IPS DF 6.9 (cell line): ENCODE results near the gene DALRD3.

Experiments
- DNase-seq: peaks from one replicate; pipeline ENCODE4 v3.0.0-alpha.2; 2013; ENCODE audit warnings: low read depth, low spot score
- H3K27ac ChIP-seq: one replicate; pipeline ENCODE4 v1.5.1; 2013; ENCODE audit warnings: low read length, control low read depth
- H3K27me3 ChIP-seq: 2 replicates; pipeline ENCODE4 v1.6.1; 2013; ENCODE audit warnings: mild to moderate bottlenecking, low read length; ENCODE audit not compliant: control insufficient read depth, insufficient read depth
- H3K36me3 ChIP-seq: 2 replicates; pipeline ENCODE4 v1.6.1; 2013; ENCODE audit warnings: low read length; ENCODE audit not compliant: control insufficient read depth, insufficient read depth
- H3K4me1 ChIP-seq: 2 replicates; pipeline ENCODE4 v1.6.1; 2013; ENCODE audit warnings: low read length; ENCODE audit not compliant: control insufficient read depth, insufficient read depth
- H3K4me3 ChIP-seq: 2 replicates; pipeline ENCODE4 v1.5.1; 2013; ENCODE audit warnings: mild to moderate bottlenecking, low read length
- H3K9me3 ChIP-seq: 2 replicates; pipeline ENCODE4 v1.6.1; 2013; ENCODE audit warnings: low read length, inconsistent platforms; ENCODE audit not compliant: control insufficient read depth, insufficient read depth
- WGBS: extraction: QIAGEN DNeasy Blood & Tissue Kit; methylation state at CpG from one replicate; pipeline ENCODE4 v1.1.7; 2013; ENCODE audit warnings: mixed read lengths, missing lambda C conversion rate; ENCODE audit not compliant: insufficient read length, insufficient coverage; 5-methylcytosine and 5-hydroxymethylcytosine counted together

DALRD3 gene

GRCh38 chr3:48979451-48979850, 38.9 kb downstream of the DALRD3 start:
- Histone ChIP-seq H3K4me3 (no peak overlapping the region), H3K36me3 (peaks cover 40% of the 10 kb centered on the region; the same call in 1 of the 2 replicates), H3K4me1 (no peaks in the 10 kb centered on the region), H3K27me3 (no peaks in the 10 kb centered on the region), H3K9me3 (no peaks in the 10 kb centered on the region), H3K27ac (no peak overlapping the region)
- DNase-seq = no peak
- no CpG with 5 or more reads among the region's 3 CpGs for WGBS

- H3K27ac ChIP-seq = no peak overlapping the region
- no peaks in the 10 kb centered on the region for H3K27me3 ChIP-seq
- H3K4me3 ChIP-seq = no peak overlapping the region
- WGBS = no CpG with 5 or more reads among the region's 10 CpGs
- H3K4me1 ChIP-seq = no peaks in the 10 kb centered on the region
- DNase-seq = no peak
- no peaks in the 10 kb centered on the region for H3K9me3 ChIP-seq
- H3K36me3 ChIP-seq = peaks cover 31% of the 10 kb centered on the region; the same call in 1 of the 2 replicates
Observed at GRCh38 chr3:48974076-48974864, 44.1 kb downstream of the DALRD3 start.

GRCh38 chr3:48970586-48970985, 47.8 kb downstream of the DALRD3 start:
- Histone ChIP-seq H3K9me3 (no peaks in the 10 kb centered on the region), H3K36me3 (peaks cover 31% of the 10 kb centered on the region), H3K4me3 (no peak overlapping the region), H3K27me3 (no peaks in the 10 kb centered on the region), H3K4me1 (no peaks in the 10 kb centered on the region), H3K27ac (no peak overlapping the region)
- DNase-seq = no peak
- WGBS = no CpG with 5 or more reads among the region's 6 CpGs

- peaks cover 20% of the 10 kb centered on the region for H3K36me3 ChIP-seq
- H3K4me3 ChIP-seq = no peak overlapping the region
- no peaks in the 10 kb centered on the region for H3K9me3 ChIP-seq
- H3K27me3 ChIP-seq = no peaks in the 10 kb centered on the region
- DNase-seq = no peak
- no CpG with 5 or more reads among the region's 7 CpGs for WGBS
- peaks cover 3% of the 10 kb centered on the region; the same call in 1 of the 2 replicates for H3K4me1 ChIP-seq
- no peak overlapping the region for H3K27ac ChIP-seq
Observed at GRCh38 chr3:48966876-48967361, 51.5 kb downstream of the DALRD3 start.

- WGBS = no CpG with 5 or more reads among the region's 3 CpGs
- no peaks in the 10 kb centered on the region for H3K27me3 ChIP-seq
- H3K36me3 ChIP-seq = peaks cover 18% of the 10 kb centered on the region
- H3K4me3 ChIP-seq = no peak overlapping the region
- DNase-seq = no peak
- H3K27ac ChIP-seq = no peak overlapping the region
- no peaks in the 10 kb centered on the region for H3K9me3 ChIP-seq
- H3K4me1 ChIP-seq = peaks cover 3% of the 10 kb centered on the region; the same call in 1 of the 2 replicates
Observed at GRCh38 chr3:48966367-48966766, 52.0 kb downstream of the DALRD3 start.
